GM12865 (cell line): ENCODE results near the gene DMBX1.

Source experiments
- DNase-seq: peaks from one replicate; pipeline ENCODE4 v3.0.0; 2010; ENCODE audit warnings: low read depth
- H3K4me3 ChIP-seq: 2 replicates; pipeline ENCODE4 v1.5.1; 2011; ENCODE audit warnings: mild to moderate bottlenecking, low read depth, low read length, control low read depth
- TF ChIP-seq, protein P1 (sequence below): IDR thresholded peaks from 2 replicates; pipeline ENCODE4 v1.5.1; 2011; ENCODE audit warnings: low read length, control low read depth, low read depth, inconsistent platforms; ENCODE audit not compliant: insufficient read depth; ENCODE audit errors: missing control alignments

The DMBX1 gene

GRCh38 chr1:46512792-46513190 lies 23.2 kb downstream of the DMBX1 start:
- DNase-seq: no peak
- H3K4me3 ChIP-seq: no peak overlapping the region
- TF ChIP-seq, protein P1, sequence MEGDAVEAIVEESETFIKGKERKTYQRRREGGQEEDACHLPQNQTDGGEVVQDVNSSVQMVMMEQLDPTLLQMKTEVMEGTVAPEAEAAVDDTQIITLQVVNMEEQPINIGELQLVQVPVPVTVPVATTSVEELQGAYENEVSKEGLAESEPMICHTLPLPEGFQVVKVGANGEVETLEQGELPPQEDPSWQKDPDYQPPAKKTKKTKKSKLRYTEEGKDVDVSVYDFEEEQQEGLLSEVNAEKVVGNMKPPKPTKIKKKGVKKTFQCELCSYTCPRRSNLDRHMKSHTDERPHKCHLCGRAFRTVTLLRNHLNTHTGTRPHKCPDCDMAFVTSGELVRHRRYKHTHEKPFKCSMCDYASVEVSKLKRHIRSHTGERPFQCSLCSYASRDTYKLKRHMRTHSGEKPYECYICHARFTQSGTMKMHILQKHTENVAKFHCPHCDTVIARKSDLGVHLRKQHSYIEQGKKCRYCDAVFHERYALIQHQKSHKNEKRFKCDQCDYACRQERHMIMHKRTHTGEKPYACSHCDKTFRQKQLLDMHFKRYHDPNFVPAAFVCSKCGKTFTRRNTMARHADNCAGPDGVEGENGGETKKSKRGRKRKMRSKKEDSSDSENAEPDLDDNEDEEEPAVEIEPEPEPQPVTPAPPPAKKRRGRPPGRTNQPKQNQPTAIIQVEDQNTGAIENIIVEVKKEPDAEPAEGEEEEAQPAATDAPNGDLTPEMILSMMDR: no peak

- DNase-seq: no peak
- TF ChIP-seq, protein P1: no peak
- no peak overlapping the region for H3K4me3 ChIP-seq
Measured at GRCh38 chr1:46513536-46513935, 23.9 kb downstream of the DMBX1 start.

GRCh38 chr1:46515576-46515975 lies 25.9 kb downstream of the DMBX1 start:
- DNase-seq: no peak
- H3K4me3 ChIP-seq: no peak overlapping the region
- TF ChIP-seq, protein P1: no peak

DNA sequence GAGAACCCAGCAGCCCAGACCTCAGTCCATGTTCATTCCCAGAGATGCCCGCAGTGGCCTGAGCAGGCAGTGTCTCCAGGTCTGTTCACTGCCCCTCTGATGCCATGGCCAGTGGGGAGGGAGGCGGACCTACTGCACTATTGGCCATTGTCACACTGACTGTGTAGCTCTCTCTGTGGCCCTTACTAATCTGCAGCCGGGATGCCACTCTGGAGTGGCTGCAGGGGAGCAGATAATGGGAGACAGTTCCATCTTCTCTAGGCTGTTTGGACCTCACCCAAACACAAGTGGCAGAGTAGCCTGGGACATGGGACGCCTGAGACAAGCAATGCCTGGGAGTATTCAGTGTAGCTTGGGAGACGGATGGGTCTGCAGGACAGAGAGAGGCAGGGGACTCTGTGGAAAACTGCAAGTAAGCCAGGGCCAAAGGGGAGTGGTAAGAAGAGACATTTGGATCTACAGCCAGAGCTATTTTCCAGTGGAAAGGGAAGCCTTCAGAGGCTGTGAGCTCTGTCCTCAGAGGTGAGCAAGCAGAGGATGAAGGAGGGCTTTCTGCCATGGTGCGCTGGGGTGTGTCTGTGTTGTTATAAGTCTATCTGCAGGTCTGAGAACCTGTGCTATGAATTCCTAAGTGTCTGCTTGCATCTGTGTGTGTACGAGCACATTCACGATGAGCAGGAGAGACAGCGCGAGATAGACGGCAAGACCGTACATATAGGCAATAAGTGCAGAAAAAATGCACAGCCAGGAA lies 26.7 kb downstream of the DMBX1 start:
- no peak overlapping the region for H3K4me3 ChIP-seq
- DNase-seq: no peak
- TF ChIP-seq, protein P1: no peak

GRCh38 chr1:46517010-46517600 lies 27.5 kb downstream of the DMBX1 start:
- H3K4me3 ChIP-seq: no peak overlapping the region
- DNase-seq: no peak
- TF ChIP-seq, protein P1: no peak

DNA sequence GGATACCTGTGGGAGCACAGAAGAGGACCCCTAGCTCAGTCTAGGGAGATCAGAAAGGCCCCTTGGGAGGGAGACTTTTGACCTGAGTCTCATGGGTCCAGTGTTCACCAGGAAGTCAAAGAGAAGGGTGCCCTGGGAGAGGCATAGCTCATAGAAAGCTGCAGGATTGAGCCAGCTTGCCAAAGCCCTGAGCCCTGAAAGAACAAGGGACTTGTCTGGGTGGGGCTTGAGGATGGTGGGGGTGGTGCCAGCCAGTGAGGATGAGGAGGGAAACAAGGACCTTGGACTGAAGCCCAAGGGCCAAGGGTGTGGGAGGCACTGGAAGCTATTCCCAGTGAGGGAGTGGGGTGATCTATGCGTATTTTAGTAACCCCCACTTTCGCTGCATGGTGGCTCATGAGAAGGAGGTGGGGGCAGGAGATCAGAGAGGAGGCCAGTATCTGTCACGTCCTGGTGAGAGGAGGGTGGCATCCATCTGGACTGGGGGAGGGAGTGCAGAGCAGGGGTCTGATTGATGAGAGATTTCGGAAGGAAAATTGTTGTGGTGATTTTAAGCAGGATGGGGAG lies 28.4 kb downstream of the DMBX1 start:
- no peak for DNase-seq
- H3K4me3 ChIP-seq: no peak overlapping the region
- TF ChIP-seq, protein P1: no peak

- TF ChIP-seq, protein P1: no peak
- DNase-seq: no peak
- no peak overlapping the region for H3K4me3 ChIP-seq
Measured at GRCh38 chr1:46519209-46519608, 29.6 kb downstream of the DMBX1 start.
